GM19238 (cell line): Measurements from ENCODE around the gene NOL4L.

Experiments
- DNase-seq: peaks from one replicate; pipeline ENCODE4 v3.0.0; 2011; ENCODE audit warnings: low spot score; ENCODE audit not compliant: insufficient read length

The NOL4L gene, protein sequence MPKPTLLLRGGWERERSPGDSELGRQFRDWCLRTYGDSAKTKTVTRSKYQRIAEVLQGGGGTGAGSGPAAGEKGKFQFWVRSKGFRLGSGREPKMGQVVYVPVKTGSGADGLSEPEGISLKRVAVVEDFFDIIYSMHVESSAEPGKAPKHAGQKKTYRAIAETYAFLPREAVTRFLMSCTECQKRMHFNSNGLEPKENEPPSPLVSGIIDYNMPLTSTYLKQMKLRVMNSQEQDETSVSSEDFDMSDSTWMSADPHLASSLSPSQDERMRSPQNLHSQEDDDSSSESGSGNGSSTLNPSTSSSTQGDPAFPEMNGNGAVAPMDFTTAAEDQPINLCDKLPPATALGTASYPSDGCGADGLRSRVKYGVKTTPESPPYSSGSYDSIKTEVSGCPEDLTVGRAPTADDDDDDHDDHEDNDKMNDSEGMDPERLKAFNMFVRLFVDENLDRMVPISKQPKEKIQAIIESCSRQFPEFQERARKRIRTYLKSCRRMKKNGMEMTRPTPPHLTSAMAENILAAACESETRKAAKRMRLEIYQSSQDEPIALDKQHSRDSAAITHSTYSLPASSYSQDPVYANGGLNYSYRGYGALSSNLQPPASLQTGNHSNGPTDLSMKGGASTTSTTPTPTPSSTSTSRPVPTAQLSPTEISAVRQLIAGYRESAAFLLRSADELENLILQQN

DNA sequence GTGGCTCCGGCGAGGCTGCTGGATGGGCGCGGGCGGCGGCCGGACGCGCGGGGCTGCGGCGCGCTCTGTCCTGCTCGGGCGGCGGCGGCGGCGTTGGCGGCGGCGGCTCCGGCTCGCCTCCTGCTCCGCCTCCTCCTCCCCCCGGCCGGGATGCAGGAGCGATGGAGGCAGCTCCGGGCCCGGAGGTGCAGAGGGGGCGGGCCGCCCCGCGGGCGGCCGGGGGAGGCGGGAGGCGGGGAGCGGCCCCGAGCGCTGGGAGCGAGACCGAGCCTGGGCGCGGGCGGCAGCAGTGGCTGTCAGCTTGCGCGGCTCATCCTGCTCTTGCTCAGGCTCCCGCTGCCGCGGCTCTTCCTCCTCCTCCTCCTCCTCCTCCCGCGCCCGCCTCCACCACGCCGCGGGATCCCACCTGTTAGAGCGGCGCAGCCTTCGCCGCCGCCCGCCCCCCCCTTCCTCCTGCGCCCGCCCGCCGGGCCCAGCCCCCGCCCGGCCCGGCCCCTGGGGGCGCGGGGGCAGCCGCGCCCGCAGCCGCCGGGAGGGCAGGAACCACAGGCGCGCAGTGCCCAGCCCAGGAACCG, at the start of gene NOL4L:
Gene NOL4L (minus strand): TSS at position 323 of the 575 bp plus-strand sequence. CDS start 443 bp downstream, outside the sequence.
- DNase-seq: no peak

GRCh38 chr20:32634041-32634805, 49.1 kb upstream of the NOL4L start:
- no peak for DNase-seq

GRCh38 chr20:32632461-32633354, 47.6 kb upstream of the NOL4L start:
- no peak for DNase-seq

- DNase-seq: no peak
Observed at GRCh38 chr20:32631933-32632460, 46.9 kb upstream of the NOL4L start.

- no peak for DNase-seq
Observed at GRCh38 chr20:32629813-32630212, 44.7 kb upstream of the NOL4L start.

DNA sequence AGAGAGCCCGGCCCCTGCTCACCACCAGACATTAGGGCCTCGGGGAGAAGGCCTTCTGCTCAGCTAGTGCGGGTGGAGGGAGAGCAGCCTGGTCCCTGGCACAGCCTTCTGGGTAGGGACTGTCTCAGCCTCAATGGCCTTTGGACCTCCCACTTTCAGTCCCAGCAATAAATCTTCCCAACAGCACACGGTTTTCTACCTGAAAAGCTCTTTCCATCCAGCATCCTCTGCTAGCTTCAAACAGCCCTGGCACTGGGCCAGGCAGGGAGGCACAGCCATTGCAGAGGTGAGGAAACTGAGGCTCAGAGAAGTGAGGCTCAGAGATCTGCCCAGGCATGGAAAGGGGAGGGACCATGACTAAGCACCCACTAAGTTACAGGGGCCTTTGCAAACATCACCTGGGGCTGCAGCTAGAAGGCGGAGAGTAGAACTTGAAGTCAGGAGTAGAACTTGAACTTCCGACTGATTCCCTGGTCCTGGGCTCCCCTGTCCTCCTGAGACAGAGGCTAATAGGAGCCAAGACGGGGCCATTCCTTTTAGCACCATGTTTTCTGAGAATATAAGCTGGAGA, 43.9 kb upstream of the NOL4L start:
- no peak for DNase-seq

DNA sequence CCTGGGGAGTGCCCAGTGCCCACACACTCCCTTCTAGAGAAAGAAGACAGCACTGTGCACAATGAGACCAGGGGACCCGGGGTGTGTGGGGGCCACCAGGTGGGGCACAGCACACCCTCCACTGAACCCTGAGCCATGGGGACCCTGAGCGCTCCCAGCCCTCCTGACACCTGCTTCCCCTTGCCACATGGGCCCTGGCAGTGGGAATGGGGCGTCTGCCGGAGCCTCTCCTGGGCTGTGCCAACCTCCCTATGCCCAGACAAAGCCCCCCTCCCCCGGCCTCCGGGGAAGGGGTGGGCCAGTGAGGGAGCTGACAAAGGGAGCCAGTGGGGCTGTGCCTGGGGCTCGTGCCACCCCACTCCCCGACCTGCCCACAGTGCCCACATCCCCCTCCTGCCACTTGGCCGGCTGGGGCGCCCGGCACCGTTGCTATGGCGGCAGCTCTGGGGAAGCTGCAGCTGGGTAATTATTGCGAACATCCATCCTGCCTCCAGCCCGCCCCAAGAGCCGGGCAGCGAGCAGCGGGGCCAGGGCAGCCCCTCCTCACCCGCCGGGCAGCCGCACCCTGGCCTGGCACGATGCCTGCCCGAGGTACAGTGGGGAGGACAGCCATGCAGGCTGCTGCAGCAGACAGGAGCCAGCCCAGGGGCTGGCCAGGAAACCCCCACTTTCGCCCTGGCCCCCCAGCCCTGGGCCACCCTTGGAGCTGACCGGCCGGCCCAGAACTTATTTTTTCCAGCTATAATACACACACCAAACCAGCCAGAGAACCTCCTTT, 41.9 kb upstream of the NOL4L start:
- no peak for DNase-seq

DNA sequence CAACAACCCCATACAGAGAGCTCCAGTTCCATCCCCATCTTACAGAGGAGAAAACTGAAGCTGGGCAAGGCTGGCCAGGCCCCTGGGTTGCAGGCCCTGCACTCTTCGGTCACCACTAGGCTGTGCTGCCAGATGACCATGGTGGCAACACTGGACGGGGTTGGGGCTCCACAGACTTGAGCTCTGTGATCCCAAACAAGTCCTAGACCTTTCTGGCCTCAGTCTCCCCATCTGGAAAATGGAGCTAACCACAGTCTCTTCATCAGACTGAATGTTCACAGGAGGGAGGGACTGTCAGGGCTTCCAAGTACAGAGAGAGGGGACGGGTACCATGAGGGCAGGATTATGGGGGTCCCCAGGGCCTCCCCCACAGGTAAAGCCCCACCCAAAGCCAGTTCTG, 41.3 kb upstream of the NOL4L start:
- DNase-seq: no peak

- no peak for DNase-seq
Observed at GRCh38 chr20:32625996-32626395, 40.9 kb upstream of the NOL4L start.

GRCh38 chr20:32624687-32625345, 39.7 kb upstream of the NOL4L start:
- DNase-seq: no peak

DNA sequence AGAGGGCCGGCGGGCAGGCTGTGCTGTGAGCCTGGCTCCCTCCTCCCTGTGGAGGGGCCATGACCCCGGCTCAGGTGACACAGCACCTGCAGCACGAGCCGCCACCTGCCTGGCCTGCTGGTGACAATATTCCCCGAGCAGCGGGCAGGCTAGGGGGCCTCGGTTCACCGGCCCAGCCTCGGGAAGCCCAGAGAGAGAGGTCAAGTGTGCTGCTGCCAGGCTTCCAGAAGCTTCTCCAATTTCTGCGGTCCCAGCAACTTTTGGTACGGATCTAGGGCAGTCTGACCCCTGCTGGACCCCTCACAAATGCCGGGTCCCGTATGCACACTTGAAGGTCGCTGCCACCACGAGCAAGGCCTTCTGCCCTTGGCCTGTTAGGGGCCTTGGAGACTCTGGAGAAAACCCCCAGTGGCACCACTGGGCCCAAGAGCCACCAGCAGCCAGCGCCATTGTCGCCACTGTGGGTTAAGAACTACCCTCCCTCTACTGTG, 38.6 kb upstream of the NOL4L start:
- DNase-seq: no peak

DNA sequence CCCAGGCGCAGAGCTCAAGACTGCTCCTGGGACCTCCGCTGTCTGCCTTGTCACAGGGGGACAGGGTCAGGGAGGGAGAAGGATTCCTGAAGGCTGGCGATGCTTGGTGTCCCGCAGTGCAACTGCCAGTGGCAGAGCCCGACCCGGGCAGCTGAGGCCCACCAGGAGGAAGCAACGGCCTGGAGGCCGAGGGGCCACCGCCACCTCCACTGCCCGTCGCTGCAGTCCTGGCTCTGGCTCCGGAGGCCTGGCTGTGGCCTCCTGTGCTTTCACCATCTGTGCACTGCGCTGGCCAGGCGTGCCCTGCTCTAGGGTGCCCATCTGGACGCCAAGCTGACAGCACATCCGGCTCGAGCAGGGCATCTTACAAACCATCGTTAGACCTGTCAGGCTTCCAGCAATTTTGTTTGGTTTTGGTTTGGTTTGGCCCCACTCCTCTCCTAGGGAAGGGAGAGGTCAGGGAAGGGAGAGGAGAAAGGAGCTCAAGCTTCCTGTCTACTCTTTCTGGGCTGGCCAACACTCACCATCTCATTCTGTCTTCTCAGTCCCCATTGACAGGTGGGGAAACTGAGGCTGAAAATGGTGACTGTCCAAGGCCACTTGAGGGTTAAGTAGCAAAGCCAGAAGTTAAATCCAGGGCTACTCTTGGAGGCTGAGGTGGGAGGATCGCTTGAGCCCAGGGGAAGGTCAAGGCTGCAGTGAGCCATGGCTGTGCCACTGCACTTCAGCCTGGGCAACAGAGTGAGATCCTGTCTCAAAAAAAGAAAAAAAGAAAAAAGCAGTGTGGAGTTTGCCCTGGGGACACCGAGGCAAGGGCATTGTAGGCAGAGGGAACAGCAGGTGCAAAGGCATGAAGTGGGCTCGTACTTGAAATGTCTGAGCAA, 37.7 kb upstream of the NOL4L start:
- DNase-seq: no peak

GRCh38 chr20:32621891-32622584, 36.9 kb upstream of the NOL4L start:
- no peak for DNase-seq

DNA sequence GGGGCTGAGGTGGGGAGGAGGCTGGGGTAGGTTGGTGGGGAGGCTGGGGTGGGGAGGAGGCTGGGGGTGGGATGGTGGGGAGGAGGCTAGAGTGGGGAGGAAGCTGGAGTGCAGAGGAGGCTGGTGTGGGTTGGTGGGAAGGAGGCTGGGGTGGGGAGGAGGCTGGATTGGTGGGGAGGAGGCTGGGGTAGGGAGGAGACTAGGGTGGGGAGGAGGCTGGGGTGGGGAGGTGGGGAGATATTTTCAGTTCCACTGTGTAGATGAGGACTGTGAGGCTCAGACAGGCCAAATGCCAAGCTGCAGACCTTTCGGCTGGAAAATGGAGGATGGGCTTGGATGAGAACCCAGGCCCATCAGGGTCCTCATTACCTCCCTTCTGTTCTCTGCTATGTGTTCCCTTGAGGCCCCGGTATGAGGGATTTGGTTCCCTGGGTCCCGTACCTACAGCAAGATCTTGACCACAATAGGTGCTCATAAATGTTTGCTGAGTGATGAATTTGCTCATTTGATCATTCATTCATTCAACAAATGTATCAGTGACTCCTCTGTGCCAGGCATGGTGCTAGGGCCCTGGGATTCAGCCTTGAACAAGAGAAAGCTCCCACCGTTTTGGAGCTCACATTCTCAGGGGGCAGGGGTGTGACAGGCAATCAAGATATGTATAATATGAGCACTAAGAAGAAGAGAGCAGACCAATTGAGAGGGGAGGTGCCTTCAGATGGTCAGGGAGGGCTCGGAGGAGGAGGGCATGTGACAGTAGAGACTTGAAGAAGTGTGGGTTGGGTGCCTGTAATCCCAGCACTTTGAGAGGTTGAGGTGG, 36.1 kb upstream of the NOL4L start:
- no peak for DNase-seq

DNA sequence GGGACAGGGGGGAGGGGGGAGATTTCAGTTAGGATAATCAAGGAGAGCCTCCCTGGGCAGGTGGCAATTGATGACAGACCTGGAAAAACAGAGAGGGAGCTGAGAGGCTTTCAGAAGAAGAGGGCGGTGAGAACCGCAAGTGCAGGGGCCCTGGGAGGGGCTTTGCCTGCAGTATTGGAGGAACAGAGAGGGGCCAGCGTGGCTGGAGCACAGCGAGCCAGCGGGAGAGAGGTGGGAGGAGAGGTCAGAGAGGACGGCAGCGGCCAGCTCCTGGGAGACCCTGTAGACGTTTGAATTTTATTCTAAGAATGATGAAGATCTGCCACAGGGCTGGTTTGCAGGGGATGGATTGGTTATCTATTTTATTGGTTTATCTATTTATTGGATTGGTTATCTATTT, 34.5 kb upstream of the NOL4L start:
- DNase-seq: no peak

DNA sequence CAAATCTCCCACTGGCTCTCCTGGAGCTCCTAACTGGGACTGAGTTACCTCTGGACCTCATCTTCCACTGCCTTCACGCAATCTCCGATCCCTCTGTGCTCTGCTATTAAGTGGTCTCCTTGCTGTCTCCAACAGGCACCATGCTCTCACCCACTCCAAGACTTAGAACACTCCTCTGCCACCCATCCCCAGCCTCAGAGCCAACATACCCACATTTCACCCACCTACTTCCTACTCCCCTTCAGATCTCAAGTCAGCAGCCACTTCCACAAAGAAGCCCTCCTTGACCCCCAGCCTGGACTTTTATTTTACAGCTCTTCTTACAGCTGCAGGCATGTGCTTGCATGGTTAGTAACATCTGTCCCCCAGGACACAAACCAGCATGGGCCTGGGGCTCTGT, 29.6 kb upstream of the NOL4L start:
- no peak for DNase-seq
